ACC112 (cell line): Measurements from ENCODE around the gene ISYNA1.
A peak's percentile ranks its signal among the peaks of the same experiment; 100 is the strongest.

ENCODE experiments used
- H2AFZ ChIP-seq: fragments of 200-600 bp; sonication (generic); one replicate; pipeline ENCODE4 v1.6.0; 2017; ENCODE audit warnings: antibody characterized with exemption, low read length; ENCODE audit not compliant: unreplicated experiment
- H3K27ac ChIP-seq: fragments of 200-600 bp; sonication (generic); 2 replicates; pipeline ENCODE4 v1.5.1; 2014; ENCODE audit warnings: low read depth, mild to moderate bottlenecking, antibody characterized with exemption, low read length, moderate library complexity
- H3K27me3 ChIP-seq: fragments of 200-600 bp; sonication (generic); 2 replicates; pipeline ENCODE4 v1.6.1; 2014; ENCODE audit warnings: mild to moderate bottlenecking, antibody characterized with exemption, low read length, moderate library complexity, mixed read lengths; ENCODE audit not compliant: insufficient read depth
- H3K36me3 ChIP-seq: fragments of 200-600 bp; sonication (generic); 2 replicates; pipeline ENCODE4 v1.6.1; 2016; ENCODE audit warnings: mild to moderate bottlenecking, antibody characterized with exemption, low read length, moderate library complexity, mixed read lengths; ENCODE audit not compliant: insufficient read depth
- H3K4me1 ChIP-seq: fragments of 200-600 bp; sonication (generic); one replicate; pipeline ENCODE4 v1.6.1; 2016; ENCODE audit warnings: low read length, mixed read lengths; ENCODE audit not compliant: insufficient read depth, unreplicated experiment, control insufficient read depth
- H3K4me3 ChIP-seq: fragments of 200-600 bp; sonication (generic); 2 replicates; pipeline ENCODE4 v1.5.1; 2014; ENCODE audit warnings: mild to moderate bottlenecking, low read depth, low read length
- H3K79me2 ChIP-seq: fragments of 200-600 bp; sonication (generic); one replicate; pipeline ENCODE4 v1.6.0; 2016; ENCODE audit warnings: low read length; ENCODE audit not compliant: control insufficient read depth, unreplicated experiment, insufficient read depth

ISYNA1 gene

GRCh38 chr19:18437491-18438330 lies at the start of gene ISYNA1:
TSS of gene ISYNA1 (minus strand) at chr19:18438133. CDS start at chr19:18437979, 154 bp downstream.
- Histone ChIP-seq H3K4me1 (peaks cover 4% of the 10 kb centered on the region), H3K79me2 (no peaks in the 10 kb centered on the region), H2AFZ (no peak within 1 kb of the TSS), H3K4me3 (peak within 1 kb of the TSS; percentile 72), H3K27ac (no peak within 1 kb of the TSS), H3K36me3 (no peaks in the 10 kb centered on the region), H3K27me3 (no peaks in the 10 kb centered on the region)

GRCh38 chr19:18486746-18487145 lies 48.8 kb upstream of the ISYNA1 start:
- Histone ChIP-seq H3K4me3 (no peak overlapping the region), H3K36me3 (no peaks in the 10 kb centered on the region), H3K27ac (peak overlapping the region; percentile 79), H3K79me2 (peaks cover 68% of the 10 kb centered on the region), H3K27me3 (no peaks in the 10 kb centered on the region), H2AFZ (no peak overlapping the region), H3K4me1 (peaks cover 37% of the 10 kb centered on the region)

GRCh38 chr19:18484992-18485391 lies 47.1 kb upstream of the ISYNA1 start:
- no peaks in the 10 kb centered on the region for H3K36me3 ChIP-seq
- H2AFZ ChIP-seq = no peak overlapping the region
- H3K4me1 ChIP-seq = peaks cover 53% of the 10 kb centered on the region
- H3K79me2 ChIP-seq = peaks cover 75% of the 10 kb centered on the region
- no peaks in the 10 kb centered on the region for H3K27me3 ChIP-seq
- H3K27ac ChIP-seq = no peak overlapping the region
- H3K4me3 ChIP-seq = no peak overlapping the region

- Histone ChIP-seq H2AFZ (no peak overlapping the region), H3K27me3 (no peaks in the 10 kb centered on the region), H3K4me3 (no peak overlapping the region), H3K36me3 (no peaks in the 10 kb centered on the region), H3K79me2 (peaks cover 81% of the 10 kb centered on the region), H3K27ac (no peak overlapping the region), H3K4me1 (peaks cover 69% of the 10 kb centered on the region)
Measured at GRCh38 chr19:18483119-18483890, 45.4 kb upstream of the ISYNA1 start.

- H3K4me1 ChIP-seq = peaks cover 61% of the 10 kb centered on the region
- no peak overlapping the region for H3K4me3 ChIP-seq
- no peaks in the 10 kb centered on the region for H3K27me3 ChIP-seq
- H3K79me2 ChIP-seq = peaks cover 82% of the 10 kb centered on the region
- no peak overlapping the region for H2AFZ ChIP-seq
- no peak overlapping the region for H3K27ac ChIP-seq
- no peaks in the 10 kb centered on the region for H3K36me3 ChIP-seq
Measured at GRCh38 chr19:18481505-18482222, 43.7 kb upstream of the ISYNA1 start.

GRCh38 chr19:18480006-18480691 lies 42.2 kb upstream of the ISYNA1 start:
- no peak overlapping the region for H2AFZ ChIP-seq
- H3K27ac ChIP-seq = peak overlapping the region; percentile 89
- no peaks in the 10 kb centered on the region for H3K36me3 ChIP-seq
- peaks cover 82% of the 10 kb centered on the region for H3K79me2 ChIP-seq
- peaks cover 49% of the 10 kb centered on the region for H3K4me1 ChIP-seq
- H3K4me3 ChIP-seq = peak overlapping the region; percentile 29; the same call in 1 of the 2 replicates
- H3K27me3 ChIP-seq = no peaks in the 10 kb centered on the region

GRCh38 chr19:18478545-18479311 lies 40.8 kb upstream of the ISYNA1 start:
- Histone ChIP-seq H3K36me3 (no peaks in the 10 kb centered on the region), H2AFZ (no peak overlapping the region), H3K27ac (peak overlapping the region; percentile 89), H3K79me2 (peaks cover 73% of the 10 kb centered on the region), H3K4me1 (peaks cover 45% of the 10 kb centered on the region), H3K27me3 (no peaks in the 10 kb centered on the region), H3K4me3 (no peak overlapping the region; the same call in 1 of the 2 replicates)

GRCh38 chr19:18477974-18478373 lies 40.0 kb upstream of the ISYNA1 start:
- no peaks in the 10 kb centered on the region for H3K27me3 ChIP-seq
- peaks cover 70% of the 10 kb centered on the region for H3K79me2 ChIP-seq
- H3K27ac ChIP-seq = no peak overlapping the region
- H3K4me3 ChIP-seq = no peak overlapping the region
- H2AFZ ChIP-seq = no peak overlapping the region
- no peaks in the 10 kb centered on the region for H3K36me3 ChIP-seq
- peaks cover 37% of the 10 kb centered on the region for H3K4me1 ChIP-seq

- H2AFZ ChIP-seq = no peak overlapping the region
Measured at GRCh38 chr19:18477042-18477779, 39.3 kb upstream of the ISYNA1 start.

More at GRCh38 chr19:18477042-18477779, 39.3 kb upstream of the ISYNA1 start:
- no peak overlapping the region for H3K4me3 ChIP-seq
- no peaks in the 10 kb centered on the region for H3K36me3 ChIP-seq
- H3K79me2 ChIP-seq = peaks cover 63% of the 10 kb centered on the region
- no peak overlapping the region for H3K27ac ChIP-seq
- H3K4me1 ChIP-seq = peaks cover 35% of the 10 kb centered on the region
- H3K27me3 ChIP-seq = no peaks in the 10 kb centered on the region
